ENCODE results near the gene CHRM5. TPM values are rescaled to one million over a fixed set of nuclear protein-coding genes. Genes with fewer than 3 reads are reported as not detected.

Gene CHRM5
- total RNA-seq, 1 donor from 2014 or later = not detected

- Mint-ChIP-seq H3K36me3 (ENCODE audit: low read depth) (no peaks in the 10 kb centered on the region), H3K27me3 (no peaks in the 10 kb centered on the region), H3K4me1 (peaks cover 5% of the 10 kb centered on the region), H3K9me3 (no peaks in the 10 kb centered on the region), H3K4me3 (no peak overlapping the region), H3K27ac (no peak overlapping the region)
- DNase-seq = no peak
- intact Hi-C loops (cut with micrococcal nuclease) = loop anchor here (10.0 kb wide), 2 partner anchors 305 to 525 kb away; partner anchors contain the start of genes GOLGA8B and LPCAT4
Measured at GRCh38 chr15:34059946-34060345, 91.6 kb downstream of the CHRM5 start.

- intact Hi-C loops (cut with micrococcal nuclease) = loop anchor here (10.0 kb wide), 2 partner anchors 300 to 520 kb away; partner anchors contain the start of genes GOLGA8B and LPCAT4
- no peak for DNase-seq
Measured at GRCh38 chr15:34064438-34064837, 96.1 kb downstream of the CHRM5 start.

GRCh38 chr15:34065261-34065660, 97.0 kb downstream of the CHRM5 start:
- Mint-ChIP-seq H3K36me3 (ENCODE audit: low read depth) (no peaks in the 10 kb centered on the region), H3K27ac (no peak overlapping the region), H3K4me1 (peaks cover 5% of the 10 kb centered on the region), H3K4me3 (no peak overlapping the region), H3K27me3 (peaks cover 1% of the 10 kb centered on the region), H3K9me3 (no peaks in the 10 kb centered on the region)
- intact Hi-C loops (cut with micrococcal nuclease) = loop anchor here (10.0 kb wide), 2 partner anchors 300 to 520 kb away; partner anchors contain the start of genes GOLGA8B and LPCAT4
- no peak for DNase-seq

More at GRCh38 chr15:34064438-34064837, 96.1 kb downstream of the CHRM5 start:
- Mint-ChIP-seq H3K9me3 (no peaks in the 10 kb centered on the region), H3K4me3 (no peak overlapping the region), H3K36me3 (ENCODE audit: low read depth) (no peaks in the 10 kb centered on the region), H3K4me1 (peaks cover 5% of the 10 kb centered on the region), H3K27ac (no peak overlapping the region), H3K27me3 (no peaks in the 10 kb centered on the region)

GRCh38 chr15:34065941-34066340, 97.6 kb downstream of the CHRM5 start:
- Mint-ChIP-seq H3K4me3 (no peak overlapping the region), H3K36me3 (ENCODE audit: low read depth) (no peaks in the 10 kb centered on the region), H3K27ac (no peak overlapping the region), H3K27me3 (peaks cover 1% of the 10 kb centered on the region), H3K4me1 (peaks cover 5% of the 10 kb centered on the region), H3K9me3 (no peaks in the 10 kb centered on the region)
- DNase-seq = no peak
- intact Hi-C loops (cut with micrococcal nuclease) = loop anchor here (10.0 kb wide), 2 partner anchors 299 to 519 kb away; partner anchors contain the start of genes GOLGA8B and LPCAT4

GRCh38 chr15:34070003-34070402, 101.7 kb downstream of the CHRM5 start:
- H3K4me3 Mint-ChIP-seq = no peak overlapping the region
- no peak for DNase-seq
- peaks cover 1% of the 10 kb centered on the region for H3K36me3 Mint-ChIP-seq (ENCODE audit: low read depth)
- peaks cover 1% of the 10 kb centered on the region for H3K27me3 Mint-ChIP-seq
- H3K27ac Mint-ChIP-seq = no peak overlapping the region
- intact Hi-C loops (cut with micrococcal nuclease) = no loop called here
- H3K9me3 Mint-ChIP-seq = peaks cover 4% of the 10 kb centered on the region
- no peaks in the 10 kb centered on the region for H3K4me1 Mint-ChIP-seq

GRCh38 chr15:34076785-34077184, 108.5 kb downstream of the CHRM5 start:
- Mint-ChIP-seq H3K27ac (no peak overlapping the region), H3K4me1 (no peaks in the 10 kb centered on the region), H3K9me3 (peaks cover 4% of the 10 kb centered on the region), H3K4me3 (no peak overlapping the region), H3K27me3 (no peaks in the 10 kb centered on the region), H3K36me3 (ENCODE audit: low read depth) (peaks cover 1% of the 10 kb centered on the region)
- DNase-seq = no peak
- intact Hi-C loops (cut with micrococcal nuclease) = no loop called here

GRCh38 chr15:34078900-34079299, 110.6 kb downstream of the CHRM5 start:
- no peaks in the 10 kb centered on the region for H3K4me1 Mint-ChIP-seq
- H3K27ac Mint-ChIP-seq = no peak overlapping the region
- intact Hi-C loops (cut with micrococcal nuclease) = no loop called here
- no peak overlapping the region for H3K4me3 Mint-ChIP-seq
- H3K36me3 Mint-ChIP-seq (ENCODE audit: low read depth) = peaks cover 10% of the 10 kb centered on the region
- DNase-seq = no peak
- H3K9me3 Mint-ChIP-seq = peaks cover 4% of the 10 kb centered on the region
- no peaks in the 10 kb centered on the region for H3K27me3 Mint-ChIP-seq

GRCh38 chr15:34079904-34080303, 111.6 kb downstream of the CHRM5 start:
- H3K27ac Mint-ChIP-seq = no peak overlapping the region
- no peaks in the 10 kb centered on the region for H3K9me3 Mint-ChIP-seq
- H3K27me3 Mint-ChIP-seq = no peaks in the 10 kb centered on the region
- intact Hi-C loops (cut with micrococcal nuclease) = no loop called here
- H3K4me1 Mint-ChIP-seq = no peaks in the 10 kb centered on the region
- no peak overlapping the region for H3K4me3 Mint-ChIP-seq
- no peak for DNase-seq
- H3K36me3 Mint-ChIP-seq (ENCODE audit: low read depth) = peaks cover 14% of the 10 kb centered on the region

GRCh38 chr15:34084086-34084485, 115.8 kb downstream of the CHRM5 start:
- intact Hi-C loops (cut with micrococcal nuclease) = no loop called here
- Mint-ChIP-seq H3K4me1 (no peaks in the 10 kb centered on the region), H3K36me3 (ENCODE audit: low read depth) (peaks cover 33% of the 10 kb centered on the region)

GRCh38 chr15:34085746-34086145, 117.4 kb downstream of the CHRM5 start:
- no peak overlapping the region for H3K4me3 Mint-ChIP-seq
- H3K27ac Mint-ChIP-seq = no peak overlapping the region
- H3K4me1 Mint-ChIP-seq = peaks cover 2% of the 10 kb centered on the region
- intact Hi-C loops (cut with micrococcal nuclease) = no loop called here
- H3K9me3 Mint-ChIP-seq = no peaks in the 10 kb centered on the region
- H3K36me3 Mint-ChIP-seq (ENCODE audit: low read depth) = peaks cover 43% of the 10 kb centered on the region
- H3K27me3 Mint-ChIP-seq = no peaks in the 10 kb centered on the region
- no peak for DNase-seq

More at GRCh38 chr15:34084086-34084485, 115.8 kb downstream of the CHRM5 start:
- no peak for DNase-seq
- H3K27ac Mint-ChIP-seq = no peak overlapping the region
- H3K4me3 Mint-ChIP-seq = no peak overlapping the region
- H3K27me3 Mint-ChIP-seq = no peaks in the 10 kb centered on the region
- no peaks in the 10 kb centered on the region for H3K9me3 Mint-ChIP-seq

GRCh38 chr15:34099914-34100313, 131.6 kb downstream of the CHRM5 start:
- no peak overlapping the region for H3K27ac Mint-ChIP-seq
- H3K4me3 Mint-ChIP-seq = peak overlapping the region; percentile 100
- peaks cover 31% of the 10 kb centered on the region for H3K36me3 Mint-ChIP-seq (ENCODE audit: low read depth)

GRCh38 chr15:34101366-34102174, 133.3 kb downstream of the CHRM5 start, which contains the start of the genes EMC7 and PGBD4:
Gene EMC7, minus strand, starts transcription at chr15:34101862. Its CDS starts 23 bp downstream, at chr15:34101839.
Gene PGBD4, plus strand, starts transcription at chr15:34102083. Its CDS starts 449 bp downstream, at chr15:34102532.
- Mint-ChIP-seq H3K9me3 (peaks cover 9% of the 10 kb centered on the region), H3K36me3 (ENCODE audit: low read depth) (peaks cover 36% of the 10 kb centered on the region), H3K27me3 (peaks cover 2% of the 10 kb centered on the region), H3K27ac (peak within 1 kb of the TSS; percentile 100), H3K4me3 (peak within 1 kb of the TSS; percentile 100), H3K4me1 (peaks cover 30% of the 10 kb centered on the region)
- DNase-seq = peak; percentile 100
- intact Hi-C loops (cut with micrococcal nuclease) = loop anchor here (1.0 to 10.0 kb wide), 9 partner anchors 62 to 899 kb away; partner anchors contain the start of genes AQR, AVEN, EMC4 and GOLGA8A

More at GRCh38 chr15:34099914-34100313, 131.6 kb downstream of the CHRM5 start:
- DNase-seq = no peak
- Mint-ChIP-seq H3K27me3 (peaks cover 2% of the 10 kb centered on the region), H3K4me1 (peaks cover 30% of the 10 kb centered on the region), H3K9me3 (peaks cover 9% of the 10 kb centered on the region)
- intact Hi-C loops (cut with micrococcal nuclease) = loop anchor here (5.0 to 10.0 kb wide), 4 partner anchors 265 to 898 kb away; partner anchors contain the start of genes GOLGA8A, GOLGA8B and LPCAT4

- Mint-ChIP-seq H3K36me3 (ENCODE audit: low read depth) (peaks cover 36% of the 10 kb centered on the region), H3K27me3 (peaks cover 2% of the 10 kb centered on the region), H3K9me3 (peaks cover 9% of the 10 kb centered on the region), H3K27ac (peak overlapping the region; percentile 100), H3K4me1 (peaks cover 29% of the 10 kb centered on the region), H3K4me3 (peak overlapping the region; percentile 100)
- intact Hi-C loops (cut with micrococcal nuclease) = loop anchor here (1.0 to 10.0 kb wide), 7 partner anchors 108 to 900 kb away; partner anchors contain the start of genes AQR, GOLGA8A, GOLGA8B and KATNBL1
- no peak for DNase-seq
Measured at GRCh38 chr15:34102175-34102925, 134.1 kb downstream of the CHRM5 start.
